Pancreas (tissue), 10 donors: Measurements from ENCODE around the gene ZNF626. TPM values are rescaled to one million over a fixed set of nuclear protein-coding genes. Genes with fewer than 3 reads are reported as not detected.
"Not testable (repeated sequence)": the region's sequence is repeated elsewhere in the genome, so short reads cannot be mapped to it uniquely, and the experiment has no call there.

Experiments
- ATAC-seq, 4 donors: fragments of 200-7000 bp; cut with Tn5 transposase; one replicate each; pipeline versions ENCODE4 v1.8.0 to v1.9.1; 2020; ENCODE audit warnings: mild to moderate bottlenecking in 4 of 4, moderate library complexity in 4 of 4
- DNase-seq, 6 donors: peaks; one replicate each; pipeline ENCODE4 v3.0.0-alpha.2; 2020
- FAIRE-seq: peaks from 2 replicates; lab custom pipeline; 2012; peaks lifted over from hg19 to GRCh38; lab: Jason Lieb, UNC
- H3K27ac ChIP-seq, 4 donors: fragments of 200-600 bp; sonication (generic); 1 replicate in 3 of 4; 2 replicates in 1 of 4; pipeline versions ENCODE4 v1.5.0 to v1.8.0; 2020
- H3K27me3 ChIP-seq, 4 donors: fragments of 200-600 bp; one replicate each; pipeline ENCODE4 v1.8.0; 2021
- H3K36me3 ChIP-seq, 3 donors: fragments of 200-600 bp; sonication (generic) in 1 of 3; one replicate each; pipeline versions ENCODE4 v1.5.0 to v1.8.0; 2020 to 2021
- H3K4me1 ChIP-seq, 3 donors: fragments of 200-600 bp; one replicate each; pipeline ENCODE4 v1.8.0; 2021
- H3K4me3 ChIP-seq, 4 donors: fragments of 200-600 bp; sonication (generic) in 2 of 4; one replicate each; pipeline versions ENCODE4 v1.5.0 to v1.8.0; 2020 to 2021
- H3K9me3 ChIP-seq, 4 donors: fragments of 200-600 bp; one replicate each; pipeline ENCODE4 v1.8.0; 2021
- CTCF ChIP-seq, 4 donors: fragments of 200-600 bp; sonication (generic) in 3 of 4; IDR thresholded peaks; one replicate each; pipeline versions ENCODE4 v1.5.0 to v1.8.0; 2021; ENCODE audit warnings: antibody characterized with exemption in 4 of 4
- WGBS, 2 donors: extraction: QIAGEN DNeasy Blood & Tissue Kit; methylation state at CpG; one replicate each; pipeline ENCODE4 v1.1.7; 2013; 5-methylcytosine and 5-hydroxymethylcytosine counted together
- intact Hi-C, 3 donors: fragments of 100-400 bp; cut with DNase I; formaldehyde crosslinking; loops; one replicate each; pipeline versions ENCODE4 v1.11.1 to v1.14.2; 2022
- polyA plus RNA-seq, 2 donors: library from polyadenylated mRNA; stranded (reverse); fragments of 200-250 nt; gene quantifications; one replicate each; pipeline ENCODE4 v1.2.3, GENCODE V29; 2013
- total RNA-seq, 6 donors: library from RNA; stranded (reverse); fragmentation: NEBNext Ultra II Directional in 4 of 6; extraction: Animal tissue kit (Norgen Biotek cat#: 25700) in 4 of 6; gene quantifications; one replicate each; pipeline versions ENCODE4 v1.2.1 to v1.2.4, GENCODE V29; 2021 to 2023
- donor health status: healthy with polysubstance abuse.
- donor health status: DM: no; HTN: no; CAD: no; lungs with moderate emphysema.
- donor health status: DM: no; HTN: no; CAD: no.
- donor health status: control.
- donor health status: control.
- donor health status: Bipolar disorder and iron deficiency.
- donor health status: DM: yes; HTN: yes; CAD: no.
- donor health status: DM: no; HTN: no; CAD: no.
- donor health status: DM: no; HTN: no; CAD: no.
- donor health status: DM: yes; HTN: yes; CAD: no.

The ZNF626 gene
- total RNA-seq = 1 to 10 TPM; 4.3 to 9.2 (median 6.9) TPM
- 1 to 10 TPM; 1.1 to 1.9 TPM for polyA plus RNA-seq

- ATAC-seq (peak; percentile 96 to 98 (median 97)), DNase-seq (peak; percentile 86 to 96 (median 94)), FAIRE-seq (no peak)
- Histone ChIP-seq H3K9me3 (no peaks in the 10 kb centered on the region), H3K27me3 (no peaks in the 10 kb centered on the region), H3K4me3 (peak within 1 kb of the TSS; percentile 12 to 57 (median 44)), H3K4me1 (peaks cover 0 to 4% (median 3%) of the 10 kb centered on the region in 3 donors), H3K36me3 (no peaks in the 10 kb centered on the region), H3K27ac (peak within 1 kb of the TSS; percentile 54 to 80 (median 71))
- intact Hi-C loops = no loop called here
- 32 to 43% methylated on average over 25 of the region's 25 CpGs for WGBS, 2 donors
- TF ChIP-seq CTCF (IDR thresholded peaks at IDR 0.05) = no peak
Observed at GRCh38 chr19:20661150-20661819, at the start of gene ZNF626. Gene ZNF626, minus strand, starts transcription at chr19:20661571. Its CDS starts 125 bp downstream, at chr19:20661446.

GRCh38 chr19:20669263-20669662, 7.9 kb upstream of the ZNF626 start:
- ATAC-seq (no peak), DNase-seq (no peak), FAIRE-seq (no peak)
- peaks cover 0 to 4% (median 0%) of the 10 kb centered on the region in 3 donors for H3K4me1 ChIP-seq
- intact Hi-C loops = no loop called here
- no peak for TF ChIP-seq CTCF (IDR thresholded peaks at IDR 0.05)
- 87 to 90% methylated on average over 9 of the region's 9 CpGs for WGBS, 2 donors
- H3K36me3 ChIP-seq = no peaks in the 10 kb centered on the region
- no peak overlapping the region for H3K27ac ChIP-seq
- H3K9me3 ChIP-seq = no peaks in the 10 kb centered on the region
- H3K4me3 ChIP-seq = no peak overlapping the region
- no peaks in the 10 kb centered on the region for H3K27me3 ChIP-seq

- no peaks in the 10 kb centered on the region for H3K27me3 ChIP-seq
- H3K9me3 ChIP-seq = no peaks in the 10 kb centered on the region
- ATAC-seq (no peak), DNase-seq (no peak), FAIRE-seq (no peak)
- H3K36me3 ChIP-seq = no peaks in the 10 kb centered on the region
- no peak overlapping the region for H3K27ac ChIP-seq
- peaks cover 0 to 4% (median 0%) of the 10 kb centered on the region in 3 donors for H3K4me1 ChIP-seq
- H3K4me3 ChIP-seq = no peak overlapping the region
- WGBS, 2 donors = 94 to 97% methylated on average over 4 of the region's 4 CpGs
- TF ChIP-seq CTCF (IDR thresholded peaks at IDR 0.05) = no peak
- intact Hi-C loops = no loop called here
Observed at GRCh38 chr19:20667281-20667680, 5.9 kb upstream of the ZNF626 start.

GRCh38 chr19:20664901-20665781, 3.8 kb upstream of the ZNF626 start:
- intact Hi-C loops = no loop called here

GRCh38 chr19:20664475-20664874, 3.1 kb upstream of the ZNF626 start:
- ATAC-seq = peak in 1 of 4 donors; percentile 2
- Histone ChIP-seq H3K27ac (peak overlapping the region in 3 of 4 donors; percentile 42 to 72 (median 50)), H3K4me3 (peak overlapping the region in 1 of 4 donors; percentile 4)
- H3K36me3 ChIP-seq, H3K27me3 ChIP-seq, DNase-seq, intact Hi-C loops, FAIRE-seq, H3K9me3 ChIP-seq, H3K4me1 ChIP-seq: not testable (repeated sequence)
- WGBS, 2 donors = 23 to 25% methylated on average over 10 of the region's 10 CpGs

More at GRCh38 chr19:20664901-20665781, 3.8 kb upstream of the ZNF626 start:
- no peaks in the 10 kb centered on the region for H3K9me3 ChIP-seq
- peak overlapping the region in 3 of 4 donors; percentile 42 to 72 (median 50) for H3K27ac ChIP-seq
- peak overlapping the region in 1 of 4 donors; percentile 4 for H3K4me3 ChIP-seq
- no peak for FAIRE-seq
- ATAC-seq = peak in 1 of 4 donors; percentile 17
- no peak for TF ChIP-seq CTCF (IDR thresholded peaks at IDR 0.05)
- H3K36me3 ChIP-seq = no peaks in the 10 kb centered on the region
- 69 to 74% methylated on average over 22 of the region's 22 CpGs for WGBS, 2 donors
- H3K27me3 ChIP-seq = no peaks in the 10 kb centered on the region
- H3K4me1 ChIP-seq = peaks cover 0 to 4% (median 0%) of the 10 kb centered on the region in 3 donors
- DNase-seq = peak in 2 of 6 donors; percentile 23 to 59
